HEK293T (cell line): ENCODE data around the gene REXO5.

Experiments
- CTCF ChIA-PET: fragments of 350-600 bp; formaldehyde crosslinking; extraction: SDS; loops from one replicate; lab custom pipeline; 2021; ENCODE audit warnings: antibody characterized with exemption, inconsistent platforms; lab: Yijun Ruan, JAX
- POLR2A ChIA-PET: fragments of 350-600 bp; formaldehyde crosslinking; extraction: SDS; loops from one replicate; lab custom pipeline; 2020; ENCODE audit warnings: antibody characterized with exemption, inconsistent platforms; lab: Yijun Ruan, JAX
- DNase-seq: peaks from one replicate; pipeline ENCODE4 v3.0.0; 2012; ENCODE audit warnings: mixed read lengths; ENCODE audit errors: extremely low spot score
- ARNT ChIP-seq: fragments of 450-650 bp; IDR thresholded peaks from 2 replicates; pipeline ENCODE4 v1.6.1; 2017; ENCODE audit warnings: mild to moderate bottlenecking
- BHLHE40 ChIP-seq: fragments of 450-650 bp; IDR thresholded peaks from 2 replicates; pipeline ENCODE4 v1.6.1; 2016; ENCODE audit warnings: mild to moderate bottlenecking, moderate library complexity, borderline replicate concordance
- CTBP1 ChIP-seq: fragments of 450-650 bp; IDR thresholded peaks from 2 replicates; pipeline ENCODE4 v1.6.1; 2016; ENCODE audit warnings: borderline replicate concordance
- ELF4 ChIP-seq: fragments of 450-650 bp; IDR thresholded peaks from 2 replicates; pipeline ENCODE4 v1.6.1; 2017; ENCODE audit warnings: antibody characterized with exemption
- FOXA1 ChIP-seq: fragments of 450-650 bp; IDR thresholded peaks from 2 replicates; pipeline ENCODE4 v1.6.1; 2016; ENCODE audit warnings: mild to moderate bottlenecking
- FOXK2 ChIP-seq: fragments of 450-650 bp; IDR thresholded peaks from 2 replicates; pipeline ENCODE4 v1.6.1; 2016; ENCODE audit warnings: mild to moderate bottlenecking
- FOXM1 ChIP-seq: fragments of 450-650 bp; IDR thresholded peaks from 2 replicates; pipeline ENCODE4 v1.6.1; 2017; ENCODE audit warnings: mild to moderate bottlenecking, borderline replicate concordance
- HDGF ChIP-seq: fragments of 450-650 bp; IDR thresholded peaks from 2 replicates; pipeline ENCODE4 v1.6.1; 2017; ENCODE audit warnings: antibody characterized with exemption, borderline replicate concordance
- L3MBTL2 ChIP-seq: fragments of 450-650 bp; conservative IDR thresholded peaks from 2 replicates; pipeline ENCODE4 v1.6.1; 2016; ENCODE audit warnings: mild to moderate bottlenecking
- LEF1 ChIP-seq: fragments of 450-650 bp; IDR thresholded peaks from 2 replicates; pipeline ENCODE4 v1.6.1; 2017; ENCODE audit warnings: mild to moderate bottlenecking, borderline replicate concordance
- NFRKB ChIP-seq: fragments of 450-650 bp; IDR thresholded peaks from 2 replicates; pipeline ENCODE4 v1.6.1; 2016; ENCODE audit warnings: mild to moderate bottlenecking, moderate library complexity
- PKNOX1 ChIP-seq: fragments of 450-650 bp; IDR thresholded peaks from 2 replicates; pipeline ENCODE4 v1.6.1; 2016
- SP1 ChIP-seq: fragments of 450-650 bp; IDR thresholded peaks from 2 replicates; pipeline ENCODE4 v1.6.1; 2017
- SUZ12 ChIP-seq: fragments of 450-650 bp; IDR thresholded peaks from 2 replicates; pipeline ENCODE4 v1.6.1; 2016; ENCODE audit warnings: mild to moderate bottlenecking
- TARDBP ChIP-seq: fragments of 450-650 bp; IDR thresholded peaks from 2 replicates; pipeline ENCODE4 v1.6.1; 2016
- ZNF384 ChIP-seq: fragments of 450-650 bp; IDR thresholded peaks from 2 replicates; pipeline ENCODE4 v1.6.1; 2016

The REXO5 gene

GRCh38 chr16:20889625-20890275, 83.4 kb downstream of the REXO5 start:
- POLR2A ChIA-PET, result no interaction called here
- no peak for DNase-seq
- CTCF ChIA-PET, result no interaction called here
- no peak for TF ChIP-seq TARDBP
- no peak for TF ChIP-seq SUZ12
- TF ChIP-seq LEF1, result no peak
- no peak for TF ChIP-seq HDGF
- TF ChIP-seq BHLHE40, result no peak

GRCh38 chr16:20894388-20894787, 88.1 kb downstream of the REXO5 start:
- ChIA-PET POLR2A (no interaction called here), CTCF (no interaction called here)
- DNase-seq, result no peak
- no peak for TF ChIP-seq FOXA1
- no peak for TF ChIP-seq L3MBTL2
- TF ChIP-seq FOXK2, result no peak
- TF ChIP-seq SUZ12, result no peak
- TF ChIP-seq BHLHE40, result no peak
- no peak for TF ChIP-seq ARNT
- TF ChIP-seq TARDBP, result no peak
- no peak for TF ChIP-seq PKNOX1
- no peak for TF ChIP-seq CTBP1
- TF ChIP-seq ELF4, result no peak

- POLR2A ChIA-PET, result no interaction called here
- DNase-seq, result no peak
- CTCF ChIA-PET, result no interaction called here
- TF ChIP-seq LEF1 (no peak), FOXM1 (no peak)
These were observed 91.0 kb downstream of the REXO5 start for GRCh38 chr16:20897253-20897897.

- TF ChIP-seq TARDBP (no peak), HDGF (no peak), ELF4 (no peak), BHLHE40 (no peak), ARNT (no peak), ZNF384 (no peak), PKNOX1 (no peak), SUZ12 (no peak), FOXM1 (no peak), SP1 (no peak), NFRKB (no peak), FOXK2 (no peak), FOXA1 (no peak), CTBP1 (no peak), L3MBTL2 (no peak), LEF1 (no peak)
- no peak for DNase-seq
- ChIA-PET POLR2A (no interaction called here), CTCF (no interaction called here)
These were observed 91.6 kb downstream of the REXO5 start for GRCh38 chr16:20897922-20898321.

- no peak for DNase-seq
- TF ChIP-seq PKNOX1 (no peak), L3MBTL2 (no peak), FOXA1 (no peak), BHLHE40 (no peak), SUZ12 (no peak), FOXM1 (no peak), TARDBP (no peak), SP1 (no peak), CTBP1 (no peak), FOXK2 (no peak), LEF1 (no peak), NFRKB (no peak), HDGF (no peak)
- ChIA-PET CTCF (no interaction called here), POLR2A (interaction anchor here (1.0 to 2.0 kb wide), 2 partner anchors 11 to 92 kb away, joined by 3 to 5 read pairs; no protein-coding TSS in a partner anchor)
These were observed 92.7 kb downstream of the REXO5 start for GRCh38 chr16:20899071-20899470.
